HG03025 (cell line): ENCODE data around the gene POLD3.

Experiments
- ATAC-seq: cut with Tn5 transposase; IDR thresholded peaks from one replicate; pipeline ENCODE4 v1.9.1; 2021; ENCODE audit warnings: mild to moderate bottlenecking, moderate library complexity; ENCODE audit not compliant: unreplicated experiment, low FRiP score

Gene POLD3

DNA sequence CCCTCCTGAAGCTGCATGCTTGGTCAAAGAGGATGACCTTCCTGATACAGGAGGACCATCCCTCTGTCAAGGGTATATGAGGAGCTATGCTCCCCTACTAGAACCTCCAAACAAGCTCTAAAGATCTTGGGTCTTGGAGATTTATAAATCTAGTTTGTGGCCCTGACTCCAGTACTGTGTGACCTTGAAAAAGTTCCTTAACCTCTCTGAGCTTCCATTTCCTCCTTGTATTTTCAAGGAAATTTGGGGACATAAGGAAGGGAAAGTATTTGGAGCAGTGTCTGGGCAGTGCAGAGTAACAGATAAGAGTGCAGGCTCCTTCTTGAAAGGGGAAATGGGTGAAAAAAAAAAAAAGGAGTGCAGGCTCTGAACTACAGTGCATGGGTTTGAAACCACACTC, 93.0 kb downstream of the POLD3 start:
- no peak for ATAC-seq

DNA sequence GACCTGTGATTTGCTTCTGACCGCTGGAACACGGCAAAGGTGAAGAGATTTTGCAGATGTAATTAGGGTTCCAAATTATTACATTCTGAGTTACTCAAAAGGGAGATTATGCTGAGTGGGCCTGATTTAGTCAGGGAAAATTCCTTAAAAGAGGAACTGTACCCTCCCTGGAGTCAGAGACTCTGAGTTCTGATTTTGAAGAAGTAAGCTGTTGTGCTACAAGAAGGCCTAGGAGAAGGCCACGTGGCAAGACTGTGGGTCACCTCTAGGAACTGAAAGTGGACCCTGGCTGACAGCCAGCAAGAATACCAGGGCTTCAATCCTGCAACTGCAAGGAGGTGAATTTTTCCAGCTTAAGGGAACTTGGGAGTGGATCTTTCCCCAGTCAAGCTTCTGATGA, 93.5 kb downstream of the POLD3 start:
- ATAC-seq = no peak

DNA sequence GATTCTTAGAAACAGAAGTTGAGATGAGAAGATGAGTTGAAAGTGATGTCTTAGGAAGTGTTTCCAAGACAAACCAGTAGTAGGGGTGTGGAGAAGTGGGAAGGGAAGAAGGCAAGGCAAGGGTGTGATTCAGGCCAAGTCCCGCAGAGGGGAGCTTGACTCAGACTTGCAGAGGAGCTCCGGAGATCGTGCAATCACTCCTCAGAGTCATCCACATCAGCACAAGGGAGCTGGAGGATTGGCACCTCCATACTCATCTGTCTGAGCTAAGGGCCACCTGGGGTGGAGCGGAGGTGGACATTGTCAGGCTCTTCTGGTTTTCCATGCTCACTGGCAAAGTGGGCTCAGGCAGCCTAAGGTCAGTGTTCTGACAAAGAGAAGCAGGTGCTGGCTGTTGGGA, 94.4 kb downstream of the POLD3 start:
- no peak for ATAC-seq

DNA sequence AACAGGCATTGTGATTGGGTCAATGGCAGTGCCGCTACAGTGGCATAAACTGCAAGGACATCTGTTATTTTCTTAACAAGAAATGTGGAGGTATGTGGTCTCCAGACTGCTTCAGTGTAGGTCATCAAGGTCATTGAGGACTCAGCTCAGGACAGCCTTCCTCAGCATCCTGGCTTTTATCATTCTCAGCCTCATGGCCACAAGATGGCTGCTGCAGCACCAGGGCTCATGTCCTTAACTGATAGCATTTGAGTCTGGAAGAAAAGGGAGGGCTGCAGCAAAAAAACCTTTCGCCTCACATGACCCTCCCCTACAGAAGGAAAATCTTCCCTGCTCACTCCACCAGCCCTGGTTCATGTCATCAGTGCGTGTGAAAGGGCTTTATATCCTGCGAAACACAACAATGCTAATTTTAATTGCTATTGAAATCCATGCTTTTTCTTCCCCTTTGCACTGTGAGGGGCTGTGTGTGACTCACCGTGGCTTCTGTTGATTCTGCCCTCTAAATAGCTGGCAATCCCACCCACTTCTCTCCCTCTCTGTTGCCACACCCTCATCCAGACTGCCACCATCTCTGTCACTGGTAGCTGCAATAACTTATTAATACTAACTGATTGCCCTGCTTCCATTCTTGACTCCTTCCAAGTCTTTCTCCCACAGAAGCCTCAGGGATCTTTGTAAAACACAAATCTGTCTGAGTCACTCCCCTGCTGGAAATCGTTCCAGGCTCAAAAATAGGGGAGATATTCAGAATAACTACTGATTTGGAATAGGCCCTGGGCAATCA, 95.0 kb downstream of the POLD3 start:
- ATAC-seq = no peak

DNA sequence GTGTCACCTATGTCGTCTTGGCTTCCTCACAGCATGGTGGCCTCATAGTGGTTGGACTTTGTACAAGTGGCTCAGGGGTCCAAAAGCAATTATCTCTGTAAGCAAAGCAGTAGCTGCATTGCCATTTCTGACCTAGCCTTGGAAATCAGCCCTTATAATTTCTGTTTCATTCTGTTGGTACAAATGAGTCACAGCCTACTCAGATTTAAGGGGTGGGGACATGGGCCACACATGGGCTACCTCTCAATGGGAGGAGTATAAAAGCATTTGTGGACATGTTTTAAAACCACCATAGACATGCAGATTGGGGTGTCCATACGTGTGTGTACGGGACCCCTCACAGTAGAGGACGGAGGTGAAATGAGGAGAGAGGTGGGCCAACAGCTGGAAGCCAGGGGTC, 97.3 kb downstream of the POLD3 start:
- no peak for ATAC-seq

DNA sequence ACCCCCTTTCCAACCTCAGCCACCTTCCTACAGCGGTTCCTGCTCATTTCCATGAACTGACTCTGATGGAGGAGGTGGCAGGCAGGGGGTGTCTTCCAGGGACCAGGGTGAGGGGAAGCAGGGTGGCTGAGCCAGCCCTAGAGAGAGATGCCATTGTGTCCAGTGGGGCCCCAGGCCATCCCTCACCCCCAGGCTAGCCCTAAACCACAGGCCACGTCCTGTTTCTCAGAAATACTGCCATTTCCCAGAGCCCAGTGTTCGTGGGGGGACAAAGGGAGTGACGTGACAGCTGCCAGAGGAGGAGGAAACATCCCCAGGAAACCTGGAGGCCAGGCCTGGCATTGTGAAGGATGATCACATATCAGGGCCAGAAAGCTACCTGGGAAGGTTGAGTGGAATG, 99.4 kb downstream of the POLD3 start:
- no peak for ATAC-seq
